Smooth muscle cell (in vitro differentiated cells): ENCODE data around the gene ANKRD11. TPM values are rescaled to one million over a fixed set of nuclear protein-coding genes. Genes with fewer than 3 reads are reported as not detected.

ENCODE experiments used
- DNase-seq: peaks from one replicate; lab custom pipeline; 2025; ENCODE audit not compliant: unreplicated experiment; lab: John Stamatoyannopoulos, UW
- H2AFZ ChIP-seq: fragments of 200-600 bp; sonication (generic); 2 replicates; pipeline ENCODE4 v1.6.0; 2016; ENCODE audit warnings: antibody characterized with exemption, low read depth, mild to moderate bottlenecking
- H3F3A ChIP-seq: fragments of 200-600 bp; sonication (generic); 2 replicates; pipeline ENCODE4 v1.6.0; 2017; ENCODE audit warnings: antibody characterized with exemption, low read depth
- H3K27ac ChIP-seq: fragments of 200-600 bp; sonication (generic); 2 replicates; pipeline ENCODE4 v1.5.1; 2016; ENCODE audit warnings: low read depth, mild to moderate bottlenecking
- H3K27me3 ChIP-seq: fragments of 200-600 bp; sonication (generic); 2 replicates; pipeline ENCODE4 v1.6.1; 2016; ENCODE audit warnings: low read depth, mild to moderate bottlenecking
- H3K36me3 ChIP-seq: fragments of 200-600 bp; sonication (generic); 2 replicates; pipeline ENCODE4 v1.5.1; 2016; ENCODE audit warnings: low read depth
- H3K4me1 ChIP-seq: fragments of 200-600 bp; sonication (generic); 2 replicates; pipeline ENCODE4 v1.5.1; 2016; ENCODE audit warnings: low read depth
- H3K4me2 ChIP-seq: fragments of 200-600 bp; sonication (generic); 2 replicates; pipeline ENCODE4 v1.6.0; 2016; ENCODE audit warnings: mild to moderate bottlenecking
- H3K4me3 ChIP-seq: fragments of 200-600 bp; sonication (generic); 2 replicates; pipeline ENCODE4 v1.5.1; 2016; ENCODE audit warnings: mild to moderate bottlenecking
- H3K79me2 ChIP-seq: fragments of 200-600 bp; sonication (generic); 2 replicates; pipeline ENCODE4 v1.6.0; 2016; ENCODE audit warnings: low read depth, mild to moderate bottlenecking
- H3K9ac ChIP-seq: fragments of 200-600 bp; sonication (generic); 2 replicates; pipeline ENCODE4 v1.6.0; 2016; ENCODE audit warnings: low read depth
- H3K9me3 ChIP-seq: fragments of 200-600 bp; sonication (generic); replicated peaks from 2 replicates; pipeline ENCODE4 v1.5.1; 2016; ENCODE audit warnings: low read depth
- H4K20me1 ChIP-seq: fragments of 200-600 bp; sonication (generic); 2 replicates; pipeline ENCODE4 v1.6.0; 2016; ENCODE audit warnings: low read depth
- WGBS: methylation state at CpG from one replicate; pipeline ENCODE4 v1.1.7; 2016; ENCODE audit warnings: low lambda C conversion rate; 5-methylcytosine and 5-hydroxymethylcytosine counted together
- polyA plus RNA-seq: library from polyadenylated mRNA; unstranded; fragments of >200 nt; fragmentation: Nextera tagmentation; extraction: Ambion mirVana; gene quantifications from 2 replicates; pipeline ENCODE4 v1.2.1, GENCODE V29; 2016
- total RNA-seq: library from RNA; depleted of rRNA; stranded (reverse); fragments of >200 nt; gene quantifications from 2 replicates; pipeline ENCODE4 v1.2.3, GENCODE V29; 2014
- TF ChIP-seq, protein P1 (sequence below): fragments of 200-600 bp; sonication (generic); IDR thresholded peaks from 2 replicates; pipeline ENCODE4 v1.5.1; 2017; ENCODE audit warnings: borderline replicate concordance, mild to moderate bottlenecking, antibody characterized with exemption; ENCODE audit not compliant: insufficient read depth, poor library complexity, severe bottlenecking

Gene ANKRD11
- total and polyA plus RNA-seq, 2 experiments from 2014 or later, result 31.5 to 105 TPM

- Histone ChIP-seq H3K27me3 (no peaks in the 10 kb centered on the region), H3K4me3 (no peak overlapping the region), H2AFZ (no peak overlapping the region), H3K4me2 (no peak overlapping the region), H3K79me2 (peaks cover 100% of the 10 kb centered on the region), H3K9me3 (no peaks in the 10 kb centered on the region), H3K9ac (no peak overlapping the region), H4K20me1 (peaks cover 100% of the 10 kb centered on the region), H3K4me1 (peaks cover 43% of the 10 kb centered on the region), H3F3A (peaks cover 11% of the 10 kb centered on the region), H3K36me3 (no peaks in the 10 kb centered on the region), H3K27ac (peak overlapping the region; percentile 88)
- WGBS, result 79% methylated on average over 17 of the region's 17 CpGs
- no peak for DNase-seq
- TF ChIP-seq, protein P1, sequence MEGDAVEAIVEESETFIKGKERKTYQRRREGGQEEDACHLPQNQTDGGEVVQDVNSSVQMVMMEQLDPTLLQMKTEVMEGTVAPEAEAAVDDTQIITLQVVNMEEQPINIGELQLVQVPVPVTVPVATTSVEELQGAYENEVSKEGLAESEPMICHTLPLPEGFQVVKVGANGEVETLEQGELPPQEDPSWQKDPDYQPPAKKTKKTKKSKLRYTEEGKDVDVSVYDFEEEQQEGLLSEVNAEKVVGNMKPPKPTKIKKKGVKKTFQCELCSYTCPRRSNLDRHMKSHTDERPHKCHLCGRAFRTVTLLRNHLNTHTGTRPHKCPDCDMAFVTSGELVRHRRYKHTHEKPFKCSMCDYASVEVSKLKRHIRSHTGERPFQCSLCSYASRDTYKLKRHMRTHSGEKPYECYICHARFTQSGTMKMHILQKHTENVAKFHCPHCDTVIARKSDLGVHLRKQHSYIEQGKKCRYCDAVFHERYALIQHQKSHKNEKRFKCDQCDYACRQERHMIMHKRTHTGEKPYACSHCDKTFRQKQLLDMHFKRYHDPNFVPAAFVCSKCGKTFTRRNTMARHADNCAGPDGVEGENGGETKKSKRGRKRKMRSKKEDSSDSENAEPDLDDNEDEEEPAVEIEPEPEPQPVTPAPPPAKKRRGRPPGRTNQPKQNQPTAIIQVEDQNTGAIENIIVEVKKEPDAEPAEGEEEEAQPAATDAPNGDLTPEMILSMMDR, result no peak
These were observed 83.0 kb downstream of the ANKRD11 start for GRCh38 chr16:89407282-89407924.

DNA sequence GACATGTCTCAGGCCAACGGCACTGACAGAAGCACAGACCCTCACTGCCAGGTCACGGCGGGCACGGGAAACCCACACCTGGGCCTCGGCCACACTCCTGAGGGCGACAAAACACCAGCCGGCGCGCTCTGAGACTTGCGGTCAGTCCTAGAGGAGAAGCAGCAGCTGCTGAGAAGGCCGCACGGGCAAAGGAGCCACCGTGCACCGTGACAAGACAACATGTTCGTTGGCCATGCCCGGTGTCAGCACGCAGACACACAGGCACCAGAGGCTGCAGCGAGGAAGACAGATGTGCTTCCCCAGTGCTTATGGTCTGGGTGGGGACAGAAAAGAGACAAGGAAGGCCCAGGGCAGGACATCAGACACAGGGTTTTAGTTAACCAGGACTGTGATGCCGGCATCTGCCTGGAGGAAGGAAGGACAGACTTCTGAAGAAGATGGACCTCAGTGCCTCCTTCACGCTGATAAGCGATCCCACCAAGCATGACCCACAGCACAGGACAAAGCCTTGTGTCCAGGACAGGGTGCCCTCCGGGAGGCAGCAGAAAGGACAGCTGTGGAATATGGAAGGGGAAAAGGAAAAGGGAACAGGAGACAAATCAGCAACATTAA, 84.0 kb downstream of the ANKRD11 start:
- TF ChIP-seq, protein P1, result no peak
- peaks cover 11% of the 10 kb centered on the region for H3F3A ChIP-seq
- no peaks in the 10 kb centered on the region for H3K36me3 ChIP-seq
- no peak for DNase-seq
- no peak overlapping the region for H2AFZ ChIP-seq
- peak overlapping the region; percentile 23 for H3K27ac ChIP-seq
- H3K4me2 ChIP-seq, result peak overlapping the region; percentile 15
- H3K9me3 ChIP-seq, result no peaks in the 10 kb centered on the region
- peaks cover 100% of the 10 kb centered on the region for H4K20me1 ChIP-seq
- peaks cover 41% of the 10 kb centered on the region for H3K4me1 ChIP-seq
- peak overlapping the region; percentile 33 for H3K9ac ChIP-seq
- peaks cover 100% of the 10 kb centered on the region for H3K79me2 ChIP-seq
- WGBS, result 85% methylated on average over 22 of the region's 22 CpGs
- no peaks in the 10 kb centered on the region for H3K27me3 ChIP-seq
- H3K4me3 ChIP-seq, result no peak overlapping the region

DNA sequence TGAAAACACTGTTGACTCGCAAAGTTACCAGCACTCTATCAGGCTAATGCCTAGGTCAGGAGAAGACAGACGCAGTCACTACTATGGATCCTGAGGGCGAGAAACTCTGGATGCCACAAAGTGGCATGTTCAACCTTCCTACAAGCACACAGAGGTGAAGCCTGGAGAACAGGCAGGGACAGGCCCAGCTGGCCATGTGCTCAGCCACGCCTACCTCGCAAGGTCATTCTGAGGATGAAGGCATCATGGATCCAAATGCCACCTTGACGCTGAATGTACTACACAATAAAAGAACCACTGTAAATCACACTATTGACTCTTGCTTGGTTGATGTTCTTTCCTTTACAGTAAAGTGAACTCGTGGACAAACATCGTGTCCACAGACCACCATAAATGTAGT, 85.8 kb downstream of the ANKRD11 start:
- H3K4me1 ChIP-seq, result peaks cover 34% of the 10 kb centered on the region
- WGBS, result 92% methylated on average over 8 of the region's 8 CpGs
- peaks cover 4% of the 10 kb centered on the region for H3F3A ChIP-seq
- peaks cover 93% of the 10 kb centered on the region for H4K20me1 ChIP-seq
- TF ChIP-seq, protein P1, result no peak
- DNase-seq, result no peak
- H3K9ac ChIP-seq, result no peak overlapping the region
- H3K27me3 ChIP-seq, result no peaks in the 10 kb centered on the region
- no peaks in the 10 kb centered on the region for H3K9me3 ChIP-seq
- no peaks in the 10 kb centered on the region for H3K36me3 ChIP-seq
- peaks cover 93% of the 10 kb centered on the region for H3K79me2 ChIP-seq
- H3K4me2 ChIP-seq, result no peak overlapping the region
- H3K27ac ChIP-seq, result no peak overlapping the region
- no peak overlapping the region for H3K4me3 ChIP-seq
- no peak overlapping the region for H2AFZ ChIP-seq

GRCh38 chr16:89402962-89403361, 87.4 kb downstream of the ANKRD11 start:
- Histone ChIP-seq H3K9me3 (no peaks in the 10 kb centered on the region), H2AFZ (no peak overlapping the region), H3K36me3 (no peaks in the 10 kb centered on the region), H3K27me3 (no peaks in the 10 kb centered on the region), H3K9ac (no peak overlapping the region), H3K4me1 (peaks cover 22% of the 10 kb centered on the region), H4K20me1 (peaks cover 93% of the 10 kb centered on the region), H3F3A (peaks cover 4% of the 10 kb centered on the region), H3K27ac (no peak overlapping the region), H3K79me2 (peaks cover 93% of the 10 kb centered on the region), H3K4me3 (no peak overlapping the region), H3K4me2 (no peak overlapping the region)
- DNase-seq, result no peak
- 84% methylated on average over 16 of the region's 17 CpGs for WGBS
- TF ChIP-seq, protein P1, result no peak
